GM19452 (cell line): ENCODE results near the gene F3.
A peak's percentile ranks its signal among the peaks of the same experiment; 100 is the strongest.

Source experiments
- ATAC-seq: cut with Tn5 transposase; IDR thresholded peaks from one replicate; pipeline ENCODE4 v1.9.1; 2021; ENCODE audit not compliant: unreplicated experiment

Gene F3

GRCh38 chr1:94528826-94529225 lies 12.7 kb downstream of the F3 start:
- no peak for ATAC-seq

DNA sequence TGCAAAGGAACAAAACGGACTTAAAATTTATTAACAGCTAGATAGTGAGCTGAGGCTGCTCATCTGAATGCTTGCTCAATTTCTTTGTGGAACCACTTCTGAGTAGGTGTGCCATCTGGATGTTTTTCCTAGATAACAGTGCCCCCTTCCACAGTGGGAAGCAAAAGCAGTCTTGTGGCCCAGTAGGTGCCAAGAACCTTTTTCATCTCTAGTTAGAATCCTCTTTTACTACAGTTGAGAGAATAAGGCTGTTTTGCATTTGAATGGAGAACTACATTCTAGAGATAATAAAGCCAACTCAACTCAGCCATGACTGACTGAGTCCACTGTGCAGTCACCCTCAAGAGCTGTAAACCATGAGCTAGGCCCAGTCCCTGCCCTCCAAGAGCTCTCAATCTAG lies 13.3 kb downstream of the F3 start:
- ATAC-seq: no peak

DNA sequence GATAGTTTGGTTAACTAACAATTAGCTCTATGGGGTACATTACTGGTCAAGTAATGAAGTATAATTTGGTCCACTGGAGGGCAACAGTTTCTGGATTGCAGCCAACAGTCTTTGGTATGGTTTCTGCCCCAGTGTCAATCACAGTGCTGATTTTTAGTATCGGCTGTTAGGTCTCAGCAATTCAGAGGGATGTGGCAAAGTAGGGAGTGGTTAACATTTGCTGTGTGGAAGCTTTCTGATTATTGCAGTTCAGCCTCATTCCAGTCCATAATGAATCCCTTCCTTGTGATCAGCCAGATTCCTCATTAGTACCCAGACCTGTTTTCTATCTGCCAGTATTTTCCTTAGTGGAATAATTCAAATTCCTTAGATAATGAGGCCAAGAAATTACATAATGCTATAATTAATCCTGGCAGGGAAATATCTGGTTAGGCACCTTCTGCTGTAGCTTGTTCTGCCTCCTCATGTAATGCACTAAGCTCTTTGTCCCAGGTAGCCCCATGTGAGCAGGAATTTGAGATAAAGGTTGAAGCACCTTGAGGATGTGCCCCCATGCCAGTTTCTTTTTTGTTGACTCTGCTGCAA lies 14.0 kb downstream of the F3 start:
- ATAC-seq: no peak

DNA sequence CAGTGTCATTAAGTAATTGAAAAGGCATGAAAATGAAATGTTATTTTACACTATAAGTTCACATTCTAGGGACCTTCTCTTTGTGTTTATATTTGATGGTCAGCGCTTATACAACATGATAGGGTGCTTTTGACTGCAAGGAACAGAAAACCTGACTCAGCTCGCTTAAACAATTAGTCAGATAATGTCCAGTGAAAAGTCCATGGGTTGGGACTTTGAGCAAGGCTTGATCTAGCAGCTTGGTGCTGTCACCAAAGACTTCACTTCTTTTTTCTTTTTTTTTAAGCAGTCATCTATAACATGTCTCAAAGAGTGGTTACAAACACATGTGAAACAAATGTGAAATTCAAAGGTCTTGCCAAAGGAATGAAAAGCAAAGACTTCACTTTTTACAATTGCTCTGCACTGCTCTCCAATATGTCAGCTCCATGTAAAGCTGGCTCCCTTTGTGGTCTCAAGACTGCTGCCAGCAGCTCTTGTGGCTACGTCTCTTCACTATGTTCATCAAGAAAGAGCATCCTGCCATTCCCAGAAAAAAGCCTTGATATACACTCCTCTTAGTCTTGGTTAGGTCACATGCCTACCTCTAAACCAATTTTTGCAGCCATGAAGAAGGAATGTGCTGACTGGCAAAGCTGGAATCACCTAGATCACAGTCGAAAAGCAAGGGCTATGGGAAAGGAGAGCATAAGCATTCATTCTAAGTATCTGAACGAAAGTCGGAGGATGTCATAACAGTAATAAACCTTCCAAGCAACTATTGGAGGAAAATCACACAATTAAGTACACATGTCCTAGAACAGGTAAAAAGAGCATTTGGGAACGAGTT lies 15.2 kb downstream of the F3 start:
- ATAC-seq: no peak

GRCh38 chr1:94524531-94524930 lies 17.0 kb downstream of the F3 start:
- ATAC-seq: no peak

GRCh38 chr1:94522304-94522703 lies 19.3 kb downstream of the F3 start:
- ATAC-seq: no peak

DNA sequence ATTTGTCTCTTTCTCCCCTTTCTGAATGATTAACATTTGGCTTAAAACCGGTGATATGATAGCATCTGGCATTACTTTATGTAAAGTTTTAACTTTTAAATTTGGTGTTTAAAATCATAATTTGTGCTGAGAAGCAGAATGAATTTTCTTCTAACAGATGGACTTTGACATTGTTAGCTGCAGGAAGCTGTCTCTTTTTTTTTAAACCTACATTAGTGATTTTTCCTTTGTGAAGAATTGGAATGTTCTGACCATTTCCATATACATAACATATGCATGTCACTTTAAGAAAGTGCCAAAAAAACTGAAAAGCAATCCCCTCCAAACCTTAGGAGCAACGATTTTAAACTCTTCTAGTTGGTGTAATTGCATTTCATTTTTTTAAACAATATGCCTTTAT lies 22.2 kb downstream of the F3 start:
- ATAC-seq: no peak

DNA sequence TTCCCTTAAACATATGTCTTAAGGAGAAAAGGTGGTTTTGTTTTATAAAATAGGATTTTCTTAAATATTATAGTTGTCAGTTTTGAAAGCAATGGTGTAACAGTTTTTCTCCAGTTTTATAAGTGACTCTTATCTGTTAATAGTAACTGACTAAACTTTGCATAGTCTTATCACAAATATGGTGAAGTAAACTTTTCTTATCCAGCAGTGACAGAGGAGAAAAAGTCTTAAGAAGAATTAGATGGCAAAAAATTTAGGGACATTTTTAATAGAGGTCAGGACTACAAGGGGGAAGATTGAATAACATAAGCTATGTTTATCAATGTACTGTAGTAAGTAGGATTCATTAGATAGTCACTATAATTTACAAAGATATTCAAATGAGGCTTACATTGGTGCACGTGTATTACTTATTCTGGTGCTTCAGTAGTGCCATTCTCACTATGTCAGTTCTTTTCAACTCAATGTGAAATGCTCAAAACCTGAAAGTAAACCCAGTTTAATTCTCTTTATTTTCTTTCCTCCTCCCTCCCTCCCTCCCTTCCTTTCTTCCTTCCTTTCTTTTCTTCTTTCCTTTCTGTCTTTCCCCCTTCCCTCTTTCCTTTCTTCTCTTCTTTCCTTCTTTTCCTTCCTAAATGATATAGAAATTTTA lies 26.1 kb downstream of the F3 start:
- ATAC-seq: no peak

DNA sequence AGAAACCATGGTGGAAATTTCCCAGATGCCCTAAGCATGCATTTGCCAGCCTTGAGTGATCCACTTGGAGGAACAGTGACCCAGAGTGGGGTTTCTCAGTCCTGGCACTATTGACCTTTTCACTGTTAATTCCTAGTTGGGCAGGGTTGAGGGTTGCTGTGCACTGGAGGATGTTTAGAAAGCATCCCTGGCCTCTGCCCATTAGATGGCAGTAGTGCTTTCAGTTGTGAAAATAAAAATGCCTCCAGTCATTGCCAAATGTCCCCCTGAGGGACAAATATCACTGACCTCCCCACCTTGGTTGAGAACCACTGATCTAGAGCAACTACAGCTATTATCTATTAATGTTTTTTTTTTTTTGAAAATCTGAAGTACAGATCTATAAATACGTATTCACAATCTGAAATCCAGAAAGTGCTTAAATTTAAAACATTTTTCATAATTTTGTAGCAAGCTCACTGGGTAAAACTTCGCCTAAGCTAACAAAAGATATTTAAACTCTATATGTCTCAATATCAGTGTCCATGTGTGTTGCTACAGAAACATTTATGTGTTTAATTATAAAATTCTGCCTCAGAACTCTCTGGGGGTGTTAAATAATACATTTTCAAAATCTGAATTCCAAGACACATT lies 27.3 kb downstream of the F3 start:
- ATAC-seq: no peak

DNA sequence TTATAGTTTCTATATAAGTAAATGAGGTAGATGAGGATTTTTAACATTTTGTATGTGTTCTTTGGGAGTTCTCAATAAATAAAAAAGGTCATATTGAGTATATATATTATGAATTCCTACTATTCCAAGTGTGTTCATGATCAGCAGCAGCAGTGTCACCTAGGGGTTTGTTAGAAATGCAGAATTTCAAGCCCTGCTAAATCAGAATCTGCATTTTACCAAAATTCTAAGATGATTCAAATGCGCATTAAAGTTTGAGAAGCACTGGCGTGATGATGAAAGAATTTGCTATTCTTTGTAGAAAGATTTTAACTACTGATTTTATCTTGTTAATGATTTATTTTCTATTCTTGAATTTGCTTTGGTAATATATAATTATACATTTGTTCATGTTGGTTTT lies 28.7 kb downstream of the F3 start:
- no peak for ATAC-seq

DNA sequence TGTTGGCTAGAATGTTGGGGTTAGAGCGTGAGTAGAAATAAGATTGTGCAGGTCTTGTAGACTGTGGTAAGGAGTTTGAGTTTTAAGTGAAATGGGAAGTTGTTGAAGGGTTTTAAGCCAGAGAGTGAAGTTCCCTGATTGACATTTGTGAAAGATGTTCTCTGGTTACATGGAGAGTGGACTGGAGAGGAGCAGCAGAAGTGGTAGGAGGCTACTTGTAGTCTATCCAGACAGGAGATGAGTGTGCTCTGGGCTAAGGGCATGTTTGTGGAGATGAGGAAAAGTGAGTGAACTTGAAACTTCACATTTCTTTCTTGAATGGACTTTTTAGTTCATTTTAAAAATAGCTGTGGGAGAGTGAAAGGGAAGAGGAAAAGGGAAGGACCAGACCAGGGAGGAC lies 37.0 kb downstream of the F3 start:
- ATAC-seq: no peak

DNA sequence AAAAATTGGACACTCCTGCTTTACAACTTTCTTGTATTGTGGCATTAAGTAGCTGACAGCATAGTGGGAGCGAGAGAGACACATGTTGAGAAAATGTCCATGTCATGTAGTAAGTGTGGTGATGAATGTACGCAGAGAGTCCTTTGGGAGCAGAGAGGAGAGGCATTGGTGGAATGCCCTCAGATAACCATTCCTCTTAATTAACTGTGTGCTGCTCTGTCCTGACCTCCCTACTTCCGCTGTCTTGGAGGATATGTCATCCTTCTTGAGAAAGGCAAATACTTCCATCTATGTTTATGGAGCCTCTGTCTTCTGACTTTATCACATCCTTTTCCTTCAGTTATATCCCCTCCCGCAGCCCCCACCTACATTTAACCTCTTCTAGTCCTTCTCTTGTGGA lies 38.4 kb downstream of the F3 start:
- ATAC-seq: no peak

DNA sequence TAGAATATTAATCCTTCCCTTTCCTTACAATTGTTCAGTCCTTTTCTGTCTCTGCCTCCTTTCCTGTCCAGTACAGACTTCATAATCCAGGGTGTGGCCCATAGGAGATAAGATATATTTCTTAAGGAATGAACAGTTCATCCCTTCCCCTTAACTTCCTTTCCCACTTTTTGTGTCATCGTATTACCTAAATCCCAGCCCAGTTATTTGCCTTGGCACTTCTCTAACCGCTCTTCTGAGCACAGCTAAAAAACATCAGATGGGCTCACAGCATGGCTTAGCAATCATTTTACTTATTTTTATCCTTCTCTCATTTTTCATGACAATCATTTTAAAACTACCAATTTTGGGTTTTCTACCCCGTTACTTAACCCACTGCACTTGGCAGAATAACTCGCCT lies 39.6 kb downstream of the F3 start:
- ATAC-seq: no peak

- ATAC-seq: no peak
Observed at GRCh38 chr1:94501426-94501825, 40.1 kb downstream of the F3 start.

DNA sequence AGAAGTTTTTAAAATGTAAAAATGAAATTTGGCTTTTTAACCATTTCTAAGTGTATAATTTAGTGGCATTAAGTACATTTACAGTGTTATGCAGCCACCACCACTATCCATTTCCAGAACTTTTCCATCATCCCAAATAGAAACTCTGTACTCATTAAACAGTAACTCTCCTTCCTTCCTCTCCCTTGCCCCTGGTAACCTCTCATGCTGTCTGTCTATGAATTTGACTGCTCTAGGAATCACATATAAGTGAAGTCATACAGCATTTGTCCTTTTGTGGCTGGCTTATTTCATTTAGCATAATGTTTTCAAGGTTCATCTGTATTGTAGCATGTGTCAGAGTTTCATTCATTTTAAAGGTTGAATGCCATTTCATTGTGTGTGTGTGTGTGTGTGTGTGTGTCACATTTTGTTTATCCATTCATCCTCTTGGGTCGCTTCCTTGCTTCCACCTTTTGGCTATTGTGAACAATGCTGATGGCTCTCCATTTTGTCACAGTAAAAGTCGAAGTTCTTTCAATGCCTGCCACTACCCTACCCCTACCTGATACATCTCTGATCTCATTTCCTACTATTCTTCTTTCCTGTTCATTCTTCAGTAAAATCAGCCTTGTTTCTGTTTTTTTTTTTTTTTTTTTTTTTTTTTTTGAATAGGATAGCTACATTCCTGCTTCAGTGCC lies 45.3 kb downstream of the F3 start:
- no peak for ATAC-seq

- ATAC-seq: no peak
Observed at GRCh38 chr1:94490556-94490955, 51.0 kb downstream of the F3 start.

DNA sequence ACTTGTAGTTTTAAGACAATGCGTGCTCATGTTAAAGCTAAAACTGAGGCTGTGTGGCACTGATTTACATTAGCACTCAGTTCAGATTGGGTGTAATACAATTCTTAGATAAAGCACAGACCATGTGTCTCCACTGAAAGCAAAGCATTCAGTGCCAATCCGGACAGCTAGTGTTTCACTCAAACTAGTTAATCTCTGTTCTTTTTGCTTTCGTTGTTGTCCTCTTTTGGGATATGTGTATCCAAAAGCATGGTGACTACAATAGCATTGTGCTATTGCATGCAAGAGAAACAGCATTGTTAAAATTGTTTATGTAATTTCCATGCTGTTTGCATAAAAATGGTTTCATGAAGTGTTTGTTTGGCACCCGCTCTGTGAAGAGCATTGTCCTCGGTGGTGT lies 54.6 kb downstream of the F3 start:
- ATAC-seq: no peak

DNA sequence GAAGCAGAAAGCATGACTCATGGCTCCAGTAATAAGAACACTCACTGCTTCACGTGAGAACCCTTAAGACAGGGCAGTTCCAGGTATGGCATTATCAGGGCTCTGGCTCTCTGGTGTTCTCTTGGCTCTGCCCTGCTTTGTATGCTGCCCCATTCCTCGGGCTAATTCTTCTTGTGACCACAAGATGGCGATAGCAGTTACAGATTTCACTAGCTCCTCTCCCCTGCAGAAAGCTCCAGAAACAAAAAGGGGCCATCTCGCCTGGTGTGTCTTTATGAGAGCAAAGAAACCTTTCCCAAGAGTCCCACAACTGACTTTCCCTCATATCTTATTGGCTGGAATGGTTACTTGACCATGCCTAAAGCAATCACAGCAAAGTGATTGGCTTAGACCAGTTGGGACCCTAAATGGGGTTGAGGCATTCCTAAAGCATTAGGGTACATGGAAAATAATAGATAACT lies 60.1 kb downstream of the F3 start:
- ATAC-seq: peak; percentile 94

GRCh38 chr1:94479682-94480081 lies 61.9 kb downstream of the F3 start:
- ATAC-seq: no peak
